ENCODE measurements around the gene TRAM2.
"Not testable (repeated sequence)": the region's sequence is repeated elsewhere in the genome, so short reads cannot be mapped to it uniquely, and the experiment has no call there.

DNA sequence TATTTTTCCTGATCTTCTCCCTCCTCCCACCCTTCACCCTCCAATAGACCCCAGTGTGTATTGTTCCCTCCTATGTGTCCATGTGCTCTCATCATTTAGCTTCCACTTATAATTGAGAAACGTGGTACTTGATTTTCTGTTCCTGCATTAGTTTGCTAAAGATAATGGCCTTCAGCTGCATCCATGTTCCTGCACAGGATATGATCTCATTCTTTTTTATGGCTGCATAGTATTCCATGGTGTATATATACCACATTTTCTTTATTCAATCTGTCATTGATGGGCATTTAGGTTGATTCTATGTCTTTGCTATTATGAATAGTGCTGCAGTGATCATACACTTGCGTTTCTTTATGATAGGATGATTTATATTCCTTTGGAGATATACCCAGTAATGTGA, 115.7 kb downstream of the TRAM2 start:
- TF ChIP-seq NR2C1 (IDR thresholded peaks at IDR 0.05); POLR2A (IDR thresholded peaks at IDR 0.05; ENCODE audit: low read depth, low read length); CBX5 (IDR thresholded peaks at IDR 0.05; ENCODE audit: low read depth); BHLHE40 (IDR thresholded peaks at IDR 0.05; ENCODE audit: borderline replicate concordance in 1 of 2, low read depth in 2 of 2, low read length in 1 of 2); TAF1 (IDR thresholded peaks at IDR 0.05; ENCODE audit: borderline replicate concordance, low read depth, low read length); BRCA1 (IDR thresholded peaks at IDR 0.05; ENCODE audit: low read depth, low read length): not testable (repeated sequence)
- TF ChIP-seq, protein P1, sequence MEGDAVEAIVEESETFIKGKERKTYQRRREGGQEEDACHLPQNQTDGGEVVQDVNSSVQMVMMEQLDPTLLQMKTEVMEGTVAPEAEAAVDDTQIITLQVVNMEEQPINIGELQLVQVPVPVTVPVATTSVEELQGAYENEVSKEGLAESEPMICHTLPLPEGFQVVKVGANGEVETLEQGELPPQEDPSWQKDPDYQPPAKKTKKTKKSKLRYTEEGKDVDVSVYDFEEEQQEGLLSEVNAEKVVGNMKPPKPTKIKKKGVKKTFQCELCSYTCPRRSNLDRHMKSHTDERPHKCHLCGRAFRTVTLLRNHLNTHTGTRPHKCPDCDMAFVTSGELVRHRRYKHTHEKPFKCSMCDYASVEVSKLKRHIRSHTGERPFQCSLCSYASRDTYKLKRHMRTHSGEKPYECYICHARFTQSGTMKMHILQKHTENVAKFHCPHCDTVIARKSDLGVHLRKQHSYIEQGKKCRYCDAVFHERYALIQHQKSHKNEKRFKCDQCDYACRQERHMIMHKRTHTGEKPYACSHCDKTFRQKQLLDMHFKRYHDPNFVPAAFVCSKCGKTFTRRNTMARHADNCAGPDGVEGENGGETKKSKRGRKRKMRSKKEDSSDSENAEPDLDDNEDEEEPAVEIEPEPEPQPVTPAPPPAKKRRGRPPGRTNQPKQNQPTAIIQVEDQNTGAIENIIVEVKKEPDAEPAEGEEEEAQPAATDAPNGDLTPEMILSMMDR (IDR thresholded peaks at IDR 0.05 in 2 of 3, conservative IDR thresholded peaks at IDR 0.05 in 1 of 3; ENCODE audit: control insufficient read depth in 2 of 3, extremely low read depth in 1 of 3, insufficient read depth in 1 of 3, low read depth in 3 of 3, low read length in 3 of 3), result not testable (repeated sequence)
- TF ChIP-seq, protein P2, sequence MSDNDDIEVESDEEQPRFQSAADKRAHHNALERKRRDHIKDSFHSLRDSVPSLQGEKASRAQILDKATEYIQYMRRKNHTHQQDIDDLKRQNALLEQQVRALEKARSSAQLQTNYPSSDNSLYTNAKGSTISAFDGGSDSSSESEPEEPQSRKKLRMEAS (IDR thresholded peaks at IDR 0.05; ENCODE audit: low read depth, low read length), result not testable (repeated sequence)
- TF ChIP-seq, protein P3, sequence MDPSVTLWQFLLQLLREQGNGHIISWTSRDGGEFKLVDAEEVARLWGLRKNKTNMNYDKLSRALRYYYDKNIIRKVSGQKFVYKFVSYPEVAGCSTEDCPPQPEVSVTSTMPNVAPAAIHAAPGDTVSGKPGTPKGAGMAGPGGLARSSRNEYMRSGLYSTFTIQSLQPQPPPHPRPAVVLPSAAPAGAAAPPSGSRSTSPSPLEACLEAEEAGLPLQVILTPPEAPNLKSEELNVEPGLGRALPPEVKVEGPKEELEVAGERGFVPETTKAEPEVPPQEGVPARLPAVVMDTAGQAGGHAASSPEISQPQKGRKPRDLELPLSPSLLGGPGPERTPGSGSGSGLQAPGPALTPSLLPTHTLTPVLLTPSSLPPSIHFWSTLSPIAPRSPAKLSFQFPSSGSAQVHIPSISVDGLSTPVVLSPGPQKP (IDR thresholded peaks at IDR 0.05; ENCODE audit: low read depth, low read length), result not testable (repeated sequence)
